BE2C (cell line): ENCODE results near the gene STRBP. TPM values are rescaled to one million over a fixed set of nuclear protein-coding genes. Genes with fewer than 3 reads are reported as not detected.

Experiments used
- DNase-seq: peaks from one replicate; pipeline ENCODE4 v3.0.0-alpha.2; 2020
- H3K27me3 ChIP-seq: fragments of 250-450 bp; sonication (Bioruptor Pico); 2 replicates; pipeline ENCODE4 v1.5.1; 2020; ENCODE audit warnings: mild to moderate bottlenecking
- H3K36me3 ChIP-seq: fragments of 250-450 bp; sonication (Bioruptor Pico); 2 replicates; pipeline ENCODE4 v1.5.1; 2020; ENCODE audit warnings: mild to moderate bottlenecking
- H3K4me1 ChIP-seq: fragments of 250-450 bp; sonication (Bioruptor Pico); 2 replicates; pipeline ENCODE4 v1.5.1; 2020
- H3K4me3 ChIP-seq: 2 replicates; pipeline ENCODE4 v1.5.1; 2011; ENCODE audit warnings: low read depth, low read length
- H3K9me3 ChIP-seq: fragments of 250-450 bp; sonication (Bioruptor Pico); 2 replicates; pipeline ENCODE4 v1.5.1; 2020
- CTCF ChIP-seq: IDR thresholded peaks from 2 replicates; pipeline ENCODE4 v1.5.1; 2012; ENCODE audit warnings: mild to moderate bottlenecking, low read depth, low read length
- polyA plus RNA-seq: library from polyadenylated mRNA; unstranded; fragments of >200 nt; gene quantifications from one replicate; pipeline ENCODE4 v1.2.1, GENCODE V29; 2012; ENCODE audit warnings: low read depth, missing spikeins; ENCODE audit not compliant: insufficient read length, insufficient read depth

The STRBP gene
- 21.8 TPM for polyA plus RNA-seq

- TF ChIP-seq CTCF = no peak
- no peaks in the 10 kb centered on the region for H3K27me3 ChIP-seq
- no peaks in the 10 kb centered on the region for H3K4me1 ChIP-seq
- H3K36me3 ChIP-seq = no peaks in the 10 kb centered on the region
- DNase-seq = peak; percentile 94
- H3K9me3 ChIP-seq = no peaks in the 10 kb centered on the region
- H3K4me3 ChIP-seq = peak within 1 kb of the TSS; percentile 85
These were observed at the start of gene STRBP for GRCh38 chr9:123268465-123269259. TSS of gene STRBP (minus strand) at chr9:123268586. CDS start at chr9:123184134, 84,452 bp downstream.

- no peaks in the 10 kb centered on the region for H3K4me1 ChIP-seq
- H3K4me3 ChIP-seq = no peak overlapping the region
- H3K36me3 ChIP-seq = no peaks in the 10 kb centered on the region
- no peak for TF ChIP-seq CTCF
- no peaks in the 10 kb centered on the region for H3K27me3 ChIP-seq
- no peaks in the 10 kb centered on the region for H3K9me3 ChIP-seq
- no peak for DNase-seq
These were observed 47.8 kb upstream of the STRBP start for GRCh38 chr9:123316053-123316718.

GRCh38 chr9:123315635-123316034 is 47.2 kb upstream of the STRBP start:
- Histone ChIP-seq H3K27me3 (no peaks in the 10 kb centered on the region), H3K9me3 (no peaks in the 10 kb centered on the region), H3K4me3 (no peak overlapping the region), H3K36me3 (no peaks in the 10 kb centered on the region), H3K4me1 (no peaks in the 10 kb centered on the region)
- TF ChIP-seq CTCF = no peak
- no peak for DNase-seq

- no peak for TF ChIP-seq CTCF
- H3K4me3 ChIP-seq = no peak overlapping the region
- H3K4me1 ChIP-seq = no peaks in the 10 kb centered on the region
- H3K36me3 ChIP-seq = no peaks in the 10 kb centered on the region
- DNase-seq = no peak
- H3K27me3 ChIP-seq = no peaks in the 10 kb centered on the region
- no peaks in the 10 kb centered on the region for H3K9me3 ChIP-seq
These were observed 46.2 kb upstream of the STRBP start for GRCh38 chr9:123314617-123315016.

GRCh38 chr9:123312306-123312877 is 44.0 kb upstream of the STRBP start:
- H3K4me3 ChIP-seq = no peak overlapping the region
- TF ChIP-seq CTCF = no peak
- no peaks in the 10 kb centered on the region for H3K36me3 ChIP-seq
- DNase-seq = no peak
- H3K27me3 ChIP-seq = no peaks in the 10 kb centered on the region
- no peaks in the 10 kb centered on the region for H3K4me1 ChIP-seq
- H3K9me3 ChIP-seq = no peaks in the 10 kb centered on the region
